AG09319 (cell line): Measurements from ENCODE around the gene SP100.
"Not testable (repeated sequence)": the region's sequence is repeated elsewhere in the genome, so short reads cannot be mapped to it uniquely, and the experiment has no call there.

Source experiments
- DNase-seq: peaks from one replicate; pipeline ENCODE4 v3.0.0-alpha.2; 2010; ENCODE audit warnings: low read depth; ENCODE audit errors: extremely low read depth
- CTCF ChIP-seq: IDR thresholded peaks from 2 replicates; pipeline ENCODE4 v1.5.1; 2011; ENCODE audit warnings: low read depth, mild to moderate bottlenecking, inconsistent platforms, low read length, moderate library complexity

The SP100 gene

DNA sequence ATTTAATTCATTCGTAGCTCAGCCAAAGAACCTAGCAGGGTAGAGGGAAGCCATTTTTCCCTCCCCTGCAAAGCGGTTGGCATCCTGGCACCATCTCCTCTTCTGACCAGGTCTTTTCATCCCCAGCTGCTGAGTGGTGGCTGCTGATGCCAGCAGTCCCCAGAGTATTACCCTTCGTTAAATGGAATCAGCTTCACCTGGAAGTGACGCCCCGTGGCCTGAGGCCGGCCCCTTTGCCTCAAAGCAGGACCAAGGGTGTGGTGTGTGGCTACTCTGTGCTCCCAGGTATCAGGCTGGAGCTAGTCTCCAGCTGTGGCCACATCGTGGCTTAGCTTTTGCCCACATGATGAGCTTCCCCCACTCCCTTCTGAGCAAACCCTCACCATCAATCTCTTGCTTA lies 12.3 kb upstream of the SP100 start:
- DNase-seq: no peak
- no peak for TF ChIP-seq CTCF

DNA sequence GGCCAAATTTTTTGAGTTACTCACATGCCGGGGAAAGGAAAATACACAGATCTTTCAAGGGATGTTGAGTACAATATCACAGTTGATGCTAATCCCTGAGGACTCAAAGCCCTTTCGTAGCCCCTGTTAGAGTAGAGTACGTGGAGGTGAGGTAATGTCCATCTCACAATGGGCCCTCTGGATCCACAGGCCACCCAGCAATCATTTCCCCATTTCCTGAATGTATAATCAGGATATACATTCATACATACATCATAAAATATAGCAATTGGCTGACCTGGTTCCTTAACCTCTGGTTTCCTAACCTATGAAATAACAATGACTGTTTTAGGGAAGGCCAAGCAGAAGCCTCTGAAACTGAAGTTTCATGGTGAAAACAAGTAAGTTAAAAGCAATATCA lies 10.2 kb upstream of the SP100 start:
- TF ChIP-seq CTCF: no peak
- no peak for DNase-seq

DNA sequence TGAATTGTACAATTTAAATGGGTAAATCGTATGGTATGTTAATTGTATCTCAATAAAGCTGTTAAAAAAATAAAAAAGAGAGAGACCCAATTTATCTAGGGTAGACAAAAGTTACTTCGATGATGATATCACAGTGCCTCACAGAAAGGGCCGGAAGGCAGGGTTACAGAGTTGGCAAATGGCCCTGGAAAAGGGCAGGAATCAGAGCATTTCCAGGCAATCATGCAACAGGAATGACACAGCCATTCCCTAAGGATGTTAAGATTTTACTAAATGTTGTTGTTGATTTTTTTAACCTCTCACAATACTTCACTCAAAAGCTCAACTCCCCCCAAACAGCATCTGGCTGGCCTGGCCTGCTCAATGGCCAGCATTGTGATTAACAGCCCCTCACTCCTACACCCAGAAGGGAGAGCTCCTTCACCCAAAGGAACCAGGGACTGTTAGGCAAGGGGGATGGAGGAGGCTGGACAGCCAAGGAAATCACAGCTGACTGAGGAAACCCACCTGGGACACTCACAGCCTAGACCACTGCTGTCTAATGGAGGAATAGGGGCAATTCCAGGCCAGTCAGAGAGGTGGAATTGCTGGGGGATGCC lies 7.7 kb upstream of the SP100 start:
- TF ChIP-seq CTCF: no peak
- peak; percentile 70 for DNase-seq

GRCh38 chr2:230409316-230409715 lies 6.7 kb upstream of the SP100 start:
- DNase-seq: not testable (repeated sequence)

DNA sequence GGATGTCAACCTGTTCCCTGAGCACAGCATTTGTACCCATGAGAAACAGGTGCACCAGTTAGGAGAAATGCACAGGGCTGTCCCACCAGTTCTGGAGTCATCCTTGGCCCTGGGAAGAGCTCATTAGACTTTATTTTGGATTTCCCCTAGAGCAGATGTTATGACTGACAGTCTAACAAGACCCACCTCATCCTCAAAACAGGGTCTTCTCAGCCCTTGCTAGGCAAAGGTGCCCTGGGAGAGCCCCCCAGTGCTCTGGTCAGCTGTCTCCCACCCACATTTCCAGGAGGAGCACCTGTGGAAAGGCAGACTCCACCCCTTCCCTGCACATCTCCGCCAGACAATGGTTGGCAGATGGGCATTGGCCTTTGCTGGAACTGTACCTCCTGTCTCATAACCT lies 5.7 kb upstream of the SP100 start:
- TF ChIP-seq CTCF: no peak
- no peak for DNase-seq

- no peak for TF ChIP-seq CTCF
- DNase-seq: no peak
Observed at GRCh38 chr2:230410861-230411569, 5.0 kb upstream of the SP100 start.

- DNase-seq: no peak
- no peak for TF ChIP-seq CTCF
Observed at GRCh38 chr2:230411570-230412370, 4.2 kb upstream of the SP100 start.
